GM20431 (cell line): Measurements from ENCODE around the gene CNGB1.
"Not testable (repeated sequence)": the region's sequence is repeated elsewhere in the genome, so short reads cannot be mapped to it uniquely, and the experiment has no call there.

Source experiments
- in situ Hi-C: fragments of 300-500 bp; cut with MseI, MboI; formaldehyde crosslinking; loops from one replicate; pipeline ENCODE4 v1.15.0; 2020; ENCODE audit warnings: low sequenced_read_pairs; ENCODE audit not compliant: unreplicated experiment

CNGB1 gene

DNA sequence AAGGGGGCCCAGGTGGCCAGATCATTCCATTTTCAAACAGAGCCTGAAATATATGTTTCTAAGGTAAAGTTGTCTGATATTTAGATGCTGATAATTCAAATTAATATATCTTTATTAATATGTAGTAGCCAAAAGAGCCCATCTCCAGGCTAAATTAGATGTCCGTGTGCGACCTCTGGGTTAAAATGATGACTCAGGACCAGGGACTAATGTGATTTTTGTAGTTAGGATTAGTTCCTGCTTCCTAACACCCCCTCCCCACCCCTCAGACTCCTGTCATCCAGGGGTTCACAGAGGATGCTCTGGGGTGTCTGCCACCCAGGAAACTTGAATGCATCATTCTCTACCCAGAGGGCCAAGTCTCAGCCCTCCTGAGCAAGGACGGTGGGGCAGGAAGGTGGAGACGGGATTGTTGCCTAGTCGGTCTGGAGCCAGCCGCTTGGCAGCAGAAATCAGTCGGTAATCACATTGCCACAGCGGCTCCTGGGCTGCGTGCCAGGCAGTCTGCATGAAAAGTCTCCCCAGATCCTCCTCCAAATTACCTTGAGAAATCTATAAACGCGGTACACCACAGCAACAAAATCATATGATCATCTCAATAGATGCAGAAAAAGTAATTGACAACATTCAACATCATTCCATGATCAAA lies 29.8 kb downstream of the CNGB1 start:
- in situ Hi-C loops = no loop called here

DNA sequence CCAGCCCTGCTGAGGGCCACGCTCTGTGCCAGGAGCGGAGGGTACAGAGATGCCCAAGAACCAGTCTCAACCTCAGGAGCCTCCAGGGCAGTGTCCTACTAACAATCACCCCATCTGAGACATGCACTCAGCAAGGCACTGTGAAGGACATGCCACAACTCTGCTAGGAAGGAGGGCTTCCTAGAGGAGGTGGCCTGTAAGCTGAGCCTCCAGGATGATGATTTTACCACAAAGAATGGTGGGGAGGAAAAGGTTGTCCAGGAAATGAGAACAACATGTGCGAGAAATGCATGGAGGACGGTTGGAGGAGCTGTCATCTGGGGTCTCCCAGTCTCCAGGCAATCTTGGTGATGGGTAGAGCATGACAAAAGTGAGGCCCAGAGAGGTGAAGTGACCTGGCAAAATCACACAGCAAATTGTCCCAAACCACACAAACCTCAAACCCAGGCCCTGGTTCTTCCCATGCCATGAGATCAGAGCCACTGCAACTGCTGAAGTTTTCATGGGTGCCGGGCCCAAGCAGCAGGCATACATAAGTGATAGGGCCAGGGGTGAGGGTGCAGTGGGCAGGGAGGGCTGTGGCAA lies 30.5 kb downstream of the CNGB1 start:
- in situ Hi-C loops = no loop called here

DNA sequence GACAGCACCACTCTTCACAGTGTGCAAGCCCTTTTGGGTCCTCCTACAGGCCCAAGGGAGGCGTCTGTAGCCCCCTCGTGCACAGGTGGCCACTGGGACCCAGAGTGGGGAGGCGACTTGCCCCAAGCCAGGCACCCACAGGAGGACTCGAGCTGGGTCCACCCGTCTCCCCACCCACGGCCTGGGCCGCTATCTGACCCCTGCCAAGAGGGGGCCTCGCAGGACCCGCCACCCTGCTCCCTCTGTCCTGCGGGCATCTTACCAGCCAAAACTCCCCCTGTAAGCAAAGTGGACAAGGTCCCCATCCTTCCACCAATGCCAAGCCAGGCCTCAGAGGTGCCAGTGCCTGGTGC lies 31.1 kb downstream of the CNGB1 start:
- in situ Hi-C loops = no loop called here

DNA sequence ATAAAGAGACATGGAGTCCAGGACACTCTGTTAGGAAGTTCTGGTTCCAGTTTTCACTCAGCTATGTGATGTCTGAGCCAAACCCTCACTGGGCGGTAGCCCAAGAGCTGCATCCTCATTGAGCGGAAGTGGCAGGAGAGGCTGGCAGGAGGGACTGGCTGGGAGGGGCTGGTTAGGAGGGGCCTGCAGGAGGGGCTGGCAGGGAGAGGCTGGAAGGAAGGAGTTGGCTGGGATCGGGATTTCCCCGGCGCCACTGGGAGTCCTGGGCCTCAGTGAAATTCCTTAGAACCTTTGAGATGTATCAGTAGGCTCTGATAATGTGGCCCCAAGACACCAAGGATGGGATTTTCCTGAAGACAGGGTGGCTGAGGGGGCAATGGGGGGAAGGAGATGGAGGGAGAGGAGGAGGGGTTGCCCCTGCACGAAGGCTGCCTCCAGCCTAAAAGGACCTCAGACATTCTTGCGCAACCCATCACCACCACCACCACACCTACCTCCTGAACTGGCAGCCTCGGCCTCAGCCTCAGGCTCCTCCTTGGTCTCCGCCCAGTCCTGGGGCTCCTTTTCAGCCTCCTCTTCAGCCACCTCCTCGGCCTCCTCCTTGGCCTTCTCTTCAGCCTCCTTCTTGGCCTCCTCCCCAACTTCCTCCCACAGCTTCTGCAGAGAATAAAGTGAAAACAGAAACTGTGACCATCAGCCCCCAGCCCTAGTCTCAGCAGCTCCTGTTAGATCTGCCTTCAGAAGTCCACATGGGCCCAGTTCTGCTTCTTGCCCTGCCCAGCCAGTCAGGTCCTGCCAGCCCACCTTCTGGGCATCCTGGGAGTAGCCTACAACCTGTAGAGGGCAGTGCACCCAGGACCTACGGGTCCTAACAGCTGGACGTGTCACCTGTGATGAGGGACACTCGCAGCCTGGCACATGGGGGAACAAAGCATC lies 31.7 kb downstream of the CNGB1 start:
- in situ Hi-C loops = no loop called here

DNA sequence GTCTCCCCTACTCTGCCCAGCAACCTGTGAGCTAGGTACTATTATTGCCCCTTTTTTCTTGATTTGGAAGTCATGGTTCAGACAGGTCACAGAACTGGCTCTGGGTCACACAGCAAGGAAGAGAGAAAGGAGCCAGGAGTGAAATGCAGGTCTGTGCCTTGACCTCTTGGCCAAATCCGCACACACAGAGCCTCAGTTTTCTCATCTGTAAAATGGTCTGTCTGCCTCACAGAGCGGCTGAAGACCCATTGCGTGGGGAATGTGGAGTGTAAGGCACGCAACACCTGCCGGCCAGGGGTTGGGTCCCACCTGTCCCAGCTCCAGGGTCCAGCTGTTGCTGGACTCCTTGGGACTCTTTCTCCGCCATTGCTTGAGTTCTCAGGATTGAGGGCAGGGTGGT lies 32.4 kb downstream of the CNGB1 start:
- in situ Hi-C loops = no loop called here

DNA sequence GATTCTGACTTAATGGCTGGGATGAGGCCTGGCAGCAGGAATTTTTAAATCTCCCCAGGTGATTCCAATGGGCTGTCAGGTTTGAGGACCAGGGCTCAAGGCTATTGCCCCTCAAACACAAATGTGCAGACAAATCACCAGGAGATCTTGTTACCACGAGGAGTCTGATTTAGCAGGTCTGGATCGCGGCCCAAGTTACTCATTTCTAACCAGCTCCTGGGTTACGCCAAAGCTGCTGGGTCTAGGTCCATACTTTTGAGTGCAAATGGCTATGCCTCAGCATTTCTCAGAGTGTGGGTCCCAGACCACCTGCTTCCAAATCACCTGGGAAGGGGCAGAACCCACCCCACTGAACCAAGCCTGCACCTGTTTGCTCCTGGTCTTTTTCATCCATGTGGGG lies 33.1 kb downstream of the CNGB1 start:
- in situ Hi-C loops = no loop called here

DNA sequence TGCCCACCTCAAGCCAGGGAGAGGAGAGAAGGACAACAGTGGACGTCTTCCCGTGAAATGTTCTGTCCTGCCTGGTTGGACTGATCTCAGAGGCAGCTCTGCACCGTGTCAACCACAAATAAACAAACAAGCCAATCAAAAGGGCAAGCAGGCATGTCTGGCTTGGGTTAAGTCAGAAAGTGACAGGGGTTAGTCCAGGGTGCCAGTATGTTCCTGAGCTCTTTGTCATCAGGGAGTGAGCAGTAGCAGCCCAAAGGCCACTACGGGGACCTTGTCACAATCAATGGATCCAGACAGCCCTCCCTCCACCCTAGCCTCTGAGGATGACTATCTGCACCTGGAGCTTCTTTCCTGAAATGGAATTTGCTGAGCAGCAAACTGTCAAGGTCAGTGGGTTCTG lies 35.0 kb downstream of the CNGB1 start:
- in situ Hi-C loops = no loop called here

DNA sequence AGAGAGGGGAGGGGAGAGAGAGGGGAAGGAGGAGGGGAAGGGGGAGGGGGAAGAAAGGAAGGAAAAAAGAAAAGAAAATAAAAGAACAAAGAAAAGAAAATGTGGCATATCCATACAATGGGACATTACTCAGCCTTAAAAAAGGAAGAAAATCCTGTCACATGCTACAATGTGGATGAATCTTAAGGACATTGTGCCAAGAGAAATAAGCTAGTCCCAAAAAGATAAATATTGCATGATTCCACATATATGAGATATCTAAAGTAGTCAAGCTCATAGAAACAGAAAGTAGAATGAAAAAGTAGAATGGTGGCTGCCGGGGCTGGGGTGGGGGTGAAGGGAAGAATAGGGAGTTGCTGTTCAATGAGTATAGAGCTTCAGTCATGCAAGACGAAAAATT lies 40.4 kb downstream of the CNGB1 start:
- in situ Hi-C loops = no loop called here

DNA sequence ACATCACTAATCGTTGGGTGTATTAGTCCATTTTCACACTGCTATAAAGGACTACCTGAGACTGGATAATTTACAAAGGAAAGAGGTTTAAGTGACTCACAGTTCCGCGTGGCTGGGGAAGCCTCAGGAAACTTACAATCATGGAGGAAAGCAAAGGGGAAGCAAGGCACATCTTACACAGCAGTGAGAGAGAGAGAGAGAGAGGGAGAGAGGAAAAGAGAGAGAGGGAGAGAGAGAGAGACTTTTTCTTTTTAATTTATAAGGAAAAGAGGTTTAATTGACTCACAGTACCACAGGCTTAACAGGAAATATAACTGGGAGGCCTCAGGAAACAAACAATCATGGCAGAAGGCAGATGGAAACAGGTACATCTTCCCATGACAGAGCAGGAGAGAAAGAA lies 41.7 kb downstream of the CNGB1 start:
- in situ Hi-C loops = no loop called here

DNA sequence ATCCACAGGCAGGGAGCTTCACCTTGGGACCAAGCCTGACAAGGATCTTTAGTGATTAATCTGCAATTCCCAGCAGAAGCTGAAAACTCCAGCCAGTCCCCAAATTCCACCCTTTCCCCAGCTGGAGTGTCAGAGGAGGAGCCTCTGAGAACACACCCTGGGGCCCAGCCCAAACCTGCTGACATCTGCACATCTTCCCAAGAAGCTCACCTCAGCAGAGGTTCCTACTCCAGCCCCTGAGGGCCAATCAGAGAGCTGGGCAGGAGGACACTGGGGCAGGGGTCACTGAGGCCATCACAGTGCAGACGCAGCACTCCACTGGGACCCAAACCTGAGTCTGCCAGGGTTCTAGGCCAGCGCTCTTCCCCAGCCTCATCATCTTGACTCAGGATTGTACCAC lies 44.9 kb downstream of the CNGB1 start:
- in situ Hi-C loops = no loop called here

DNA sequence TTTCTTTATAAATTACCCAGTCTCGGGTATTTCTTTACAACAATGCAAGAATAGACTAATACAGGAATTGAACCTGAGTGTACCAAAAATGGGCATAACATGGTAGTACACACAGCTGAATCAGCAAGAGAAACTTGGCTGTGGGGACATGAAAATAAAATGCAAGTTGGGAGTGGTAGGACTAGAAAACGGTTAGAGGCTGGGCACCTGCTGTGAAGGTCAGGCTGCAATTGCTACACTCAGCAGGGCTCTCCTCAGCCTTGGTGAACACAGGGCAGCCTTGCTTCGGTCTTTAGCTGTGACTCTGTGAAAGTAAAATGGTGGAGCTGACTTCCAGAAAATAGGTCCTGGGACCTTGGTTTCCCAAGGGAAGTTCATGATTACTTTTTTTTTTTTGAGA lies 45.6 kb downstream of the CNGB1 start:
- in situ Hi-C loops = no loop called here

DNA sequence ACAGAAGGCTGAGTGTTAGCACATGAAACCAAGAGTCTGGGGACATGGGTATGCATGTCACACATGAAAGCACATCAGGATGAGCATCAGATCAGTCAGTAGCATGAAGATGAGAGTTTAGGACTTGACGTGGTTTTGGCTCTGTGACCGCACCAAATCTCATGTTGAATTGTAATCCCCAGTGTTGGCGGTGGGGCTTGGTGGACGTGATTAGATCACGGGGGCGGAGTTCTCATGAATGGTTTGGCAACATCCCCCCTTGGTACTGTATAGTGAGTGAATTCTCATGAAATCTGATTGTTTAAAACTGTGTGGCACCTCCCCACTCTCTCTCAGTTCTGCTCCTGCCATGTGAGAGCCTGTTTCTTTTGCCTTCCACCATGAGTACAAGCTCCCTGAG lies 46.4 kb downstream of the CNGB1 start:
- in situ Hi-C loops = no loop called here

DNA sequence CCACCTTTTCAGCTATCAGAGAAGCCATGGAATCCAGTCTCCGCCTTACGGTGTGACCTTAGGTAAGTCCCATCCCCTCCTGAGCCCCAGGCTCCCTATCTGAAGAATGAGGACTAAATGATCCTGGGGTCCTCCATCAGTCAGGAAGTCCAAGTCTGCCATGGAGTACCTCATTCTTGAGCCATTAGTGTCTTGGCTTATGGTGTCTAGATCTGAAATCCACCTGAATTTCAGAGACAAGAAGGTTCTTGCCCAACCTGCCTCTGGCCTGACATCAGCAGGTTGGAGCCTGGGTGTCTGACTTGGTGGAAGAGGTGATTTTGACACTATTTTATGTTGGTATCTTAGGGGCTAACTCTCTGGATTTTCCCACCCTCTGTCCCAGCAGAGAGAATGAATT lies 47.1 kb downstream of the CNGB1 start:
- in situ Hi-C loops = no loop called here

DNA sequence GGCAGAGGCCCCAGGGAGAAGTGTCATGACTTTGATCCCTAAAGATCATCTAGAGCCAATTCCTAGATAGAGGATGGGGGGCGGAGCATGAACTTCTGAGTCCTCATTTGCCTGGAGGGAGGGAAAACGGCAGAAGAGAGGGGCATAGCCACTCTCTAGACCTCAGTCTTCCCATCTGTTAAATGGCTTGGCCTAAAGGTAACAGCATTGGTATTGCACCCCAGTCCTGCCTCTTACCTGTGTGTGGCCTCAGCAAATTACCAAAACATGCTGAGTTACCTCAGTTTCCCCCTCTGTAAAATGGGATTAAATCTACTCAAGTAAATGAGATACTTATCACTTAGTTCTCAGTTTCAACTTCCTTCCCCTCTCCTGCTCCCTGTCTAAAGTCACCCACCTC lies 47.5 kb downstream of the CNGB1 start:
- in situ Hi-C loops = no loop called here

DNA sequence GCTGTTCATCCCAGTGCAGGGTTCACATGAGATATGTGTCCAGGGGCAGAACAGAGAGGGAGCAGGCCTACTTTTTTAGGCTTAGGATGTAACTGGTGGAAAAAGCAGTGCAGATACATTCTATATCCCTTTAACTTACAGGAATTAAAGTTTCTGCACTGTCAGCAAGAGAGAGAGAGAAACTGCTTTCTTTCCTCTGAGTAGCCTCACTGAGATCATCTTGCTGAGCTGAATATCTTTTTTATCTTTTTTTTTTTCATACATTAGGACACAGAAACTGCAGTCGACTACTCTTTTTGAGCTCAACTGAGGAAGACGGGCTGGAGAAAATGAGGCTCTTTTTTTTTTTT lies 50.1 kb downstream of the CNGB1 start:
- in situ Hi-C loops = no loop called here

DNA sequence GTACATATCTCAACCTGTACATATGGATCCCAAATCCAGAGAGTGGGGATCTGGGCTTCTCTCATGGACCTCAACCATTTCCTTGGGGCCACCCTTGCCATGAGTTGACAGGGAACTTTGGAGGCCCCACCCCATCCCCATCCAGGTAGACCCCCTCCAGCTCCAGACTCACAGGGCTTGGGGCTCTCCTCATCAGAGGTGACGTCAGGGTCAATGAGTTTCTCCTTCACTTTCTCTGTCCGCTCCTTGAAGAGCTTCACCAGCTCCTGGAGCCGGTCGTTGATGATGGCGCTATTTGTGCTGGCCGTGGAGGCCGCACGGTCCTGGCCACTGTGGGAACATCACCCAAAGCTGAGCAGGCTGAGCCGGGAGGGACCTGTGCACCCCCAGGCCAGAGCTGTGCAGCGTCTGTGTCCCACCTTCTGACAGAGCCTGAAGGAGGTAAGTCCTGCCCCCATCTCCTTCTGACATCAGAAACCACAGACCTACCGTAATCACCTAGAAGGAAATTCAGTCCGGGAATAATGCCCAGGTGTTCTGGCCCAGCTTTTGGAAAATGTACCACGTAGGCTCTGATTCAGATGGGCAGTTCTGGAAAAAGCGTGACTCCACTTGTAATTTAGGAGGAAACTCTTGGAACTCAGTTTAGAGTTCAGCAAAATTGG lies 50.6 kb downstream of the CNGB1 start:
- in situ Hi-C loops = no loop called here

DNA sequence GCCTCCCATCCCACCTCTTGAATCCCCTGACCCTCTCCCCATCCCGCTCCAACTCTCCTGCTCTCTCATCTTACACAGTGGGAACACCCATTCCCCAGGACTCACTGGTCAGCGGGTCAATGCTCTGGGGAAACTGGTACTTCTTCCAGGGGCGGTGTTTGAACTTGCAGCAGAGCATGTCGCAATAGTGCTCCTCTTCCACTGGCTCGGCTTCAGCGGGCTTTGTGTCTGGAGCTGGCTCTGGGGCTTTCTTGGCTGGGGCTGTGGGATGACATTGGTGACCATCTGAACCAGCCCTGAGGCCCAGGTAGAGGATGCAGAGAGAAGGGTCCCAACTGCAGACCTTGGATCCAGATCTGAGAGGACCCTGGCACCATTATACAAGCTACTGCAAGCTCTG lies 51.9 kb downstream of the CNGB1 start:
- in situ Hi-C loops = no loop called here

DNA sequence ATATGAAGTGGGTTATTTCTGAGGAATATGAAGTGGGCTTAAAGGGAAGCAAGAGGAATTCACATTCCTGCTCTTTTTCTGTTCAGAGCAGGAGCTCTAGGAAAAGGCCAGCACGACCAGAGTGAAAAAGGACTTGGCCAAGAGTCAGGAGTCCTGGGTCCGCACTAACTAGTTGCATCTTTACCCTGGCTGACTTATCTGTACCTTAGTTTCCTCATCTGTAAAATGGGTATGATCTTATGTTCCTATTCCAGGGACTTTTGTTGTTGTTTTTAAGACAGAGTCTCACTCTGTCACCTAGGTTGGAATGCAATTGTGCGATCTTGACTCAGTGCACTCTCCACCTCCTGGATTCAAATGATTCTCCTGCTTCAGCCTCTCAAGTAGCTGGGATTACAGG lies 52.5 kb downstream of the CNGB1 start:
- in situ Hi-C loops = no loop called here

DNA sequence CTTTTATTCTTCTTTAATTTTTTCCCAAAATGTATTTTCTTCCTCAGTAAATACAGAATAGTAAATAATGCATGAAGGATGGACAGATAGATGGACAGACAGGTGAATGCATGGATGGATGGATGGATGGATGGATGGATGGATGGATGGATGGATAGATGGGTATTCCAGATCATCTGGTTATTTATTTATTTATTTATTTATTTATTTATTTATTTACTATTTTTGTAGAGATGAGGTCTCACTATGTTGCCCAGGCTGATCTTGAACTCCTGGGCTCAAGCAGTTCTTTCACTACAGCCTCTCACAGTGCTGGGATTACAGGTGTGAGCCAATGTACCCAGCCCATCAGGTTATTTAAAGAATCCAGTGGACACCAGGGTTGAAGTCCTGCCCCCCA lies 53.0 kb downstream of the CNGB1 start:
- in situ Hi-C loops = not testable (repeated sequence)

DNA sequence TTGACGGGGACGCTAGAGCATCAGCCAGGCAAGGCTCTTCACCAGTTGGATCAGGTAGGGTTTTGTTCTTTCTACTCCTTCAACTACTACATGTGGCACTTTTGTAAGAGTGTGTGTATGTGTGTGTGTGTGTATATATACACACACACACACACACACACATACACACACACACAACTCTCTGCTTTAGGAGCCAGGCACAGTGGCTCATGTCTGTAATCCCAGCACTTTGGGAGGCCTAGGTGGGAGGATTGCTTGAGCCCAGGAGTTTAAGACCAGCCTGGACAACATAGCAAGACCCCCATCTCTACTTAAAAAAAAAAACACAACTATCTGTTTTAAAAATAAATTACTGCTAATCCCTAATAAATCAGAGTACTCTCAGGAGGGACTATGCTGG lies 53.4 kb downstream of the CNGB1 start:
- in situ Hi-C loops = not testable (repeated sequence)
